Heart left ventricle (tissue), 13 donors: ENCODE results near the gene UTY.

ENCODE experiments used
- POLR2A ChIP-seq, 2 donors: fragments of 450-650 bp; IDR thresholded peaks; one replicate each; pipeline ENCODE4 v1.6.1; 2017; ENCODE audit warnings: antibody characterized with exemption in 2 of 2, mild to moderate bottlenecking in 2 of 2, moderate library complexity in 2 of 2
- TF ChIP-seq, protein P1 (sequence below), 12 donors: fragments of 200-600 bp; sonication (generic) in 4 of 12; IDR thresholded peaks; one replicate each; pipeline versions ENCODE4 v1.5.0 to v1.8.0; 2018 to 2022; ENCODE audit warnings: antibody characterized with exemption in 12 of 12, mild to moderate bottlenecking in 5 of 12
- donor health status: ischemic (EF 13 %, LVEDD 7.1; RV severe dilation, severe dysfunction).
- donor health status: DM: no; HTN: yes; CAD: no.
- donor health status: DM: no; HTN: no; CAD: no.
- donor health status: ischemic (EF 25% LVEDD 6.9; RV normal size, moderate dysfunction).
- donor health status: ischemic (EF 25% LVEDD 5.7; RV mildly dilated, moderate dysfunction).
- donor health status: ischemic (EF 35%, LVEDD 5.7; RV mildly dilated, moderate dysfunction).
- donor health status: nonischemic (EF 11% LVEDD 7.7; RV severe dilation, severe dysfunction).
- donor health status: DM: yes; HTN: yes; CAD: no.
- donor health status: PGD.
- donor health status: ischemic (EF 29% LVEDD 5.4; RV normal size, mild dysfunction).
- donor health status: nonischemic (EF 23%, LVEDD 6.1; RV moderate dilation, normal function).

DNA sequence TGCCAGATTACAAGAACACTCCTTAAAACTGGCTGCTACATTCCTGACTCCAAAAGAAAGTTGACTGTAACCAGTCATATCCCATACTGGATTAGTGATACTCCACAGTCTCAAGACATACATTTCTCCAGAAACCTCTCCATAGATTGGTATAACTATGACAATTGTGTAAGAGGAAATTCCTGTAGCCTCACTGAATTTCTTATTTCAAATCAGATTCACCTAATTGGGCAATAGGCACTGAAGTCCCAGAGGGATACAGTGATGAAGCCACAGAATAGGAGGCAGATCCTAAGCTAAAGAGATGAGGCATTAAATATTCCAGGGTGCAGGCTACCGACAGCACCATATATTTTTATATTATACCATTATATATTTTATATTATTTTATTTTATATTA is 39.0 kb downstream of the UTY start:
- TF ChIP-seq, protein P1, sequence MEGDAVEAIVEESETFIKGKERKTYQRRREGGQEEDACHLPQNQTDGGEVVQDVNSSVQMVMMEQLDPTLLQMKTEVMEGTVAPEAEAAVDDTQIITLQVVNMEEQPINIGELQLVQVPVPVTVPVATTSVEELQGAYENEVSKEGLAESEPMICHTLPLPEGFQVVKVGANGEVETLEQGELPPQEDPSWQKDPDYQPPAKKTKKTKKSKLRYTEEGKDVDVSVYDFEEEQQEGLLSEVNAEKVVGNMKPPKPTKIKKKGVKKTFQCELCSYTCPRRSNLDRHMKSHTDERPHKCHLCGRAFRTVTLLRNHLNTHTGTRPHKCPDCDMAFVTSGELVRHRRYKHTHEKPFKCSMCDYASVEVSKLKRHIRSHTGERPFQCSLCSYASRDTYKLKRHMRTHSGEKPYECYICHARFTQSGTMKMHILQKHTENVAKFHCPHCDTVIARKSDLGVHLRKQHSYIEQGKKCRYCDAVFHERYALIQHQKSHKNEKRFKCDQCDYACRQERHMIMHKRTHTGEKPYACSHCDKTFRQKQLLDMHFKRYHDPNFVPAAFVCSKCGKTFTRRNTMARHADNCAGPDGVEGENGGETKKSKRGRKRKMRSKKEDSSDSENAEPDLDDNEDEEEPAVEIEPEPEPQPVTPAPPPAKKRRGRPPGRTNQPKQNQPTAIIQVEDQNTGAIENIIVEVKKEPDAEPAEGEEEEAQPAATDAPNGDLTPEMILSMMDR (IDR thresholded peaks at IDR 0.05), result no peak
- no peak for TF ChIP-seq POLR2A (IDR thresholded peaks at IDR 0.05)
